GM21717 (cell line): Measurements from ENCODE around the gene MGST3.
A peak's percentile ranks its signal among the peaks of the same experiment; 100 is the strongest.
"Not testable (repeated sequence)": the region's sequence is repeated elsewhere in the genome, so short reads cannot be mapped to it uniquely, and the experiment has no call there.

Source experiments
- ATAC-seq: cut with Tn5 transposase; IDR thresholded peaks from one replicate; pipeline ENCODE4 v1.9.1; 2021; ENCODE audit warnings: mild to moderate bottlenecking, moderate library complexity; ENCODE audit not compliant: unreplicated experiment

MGST3 gene

DNA sequence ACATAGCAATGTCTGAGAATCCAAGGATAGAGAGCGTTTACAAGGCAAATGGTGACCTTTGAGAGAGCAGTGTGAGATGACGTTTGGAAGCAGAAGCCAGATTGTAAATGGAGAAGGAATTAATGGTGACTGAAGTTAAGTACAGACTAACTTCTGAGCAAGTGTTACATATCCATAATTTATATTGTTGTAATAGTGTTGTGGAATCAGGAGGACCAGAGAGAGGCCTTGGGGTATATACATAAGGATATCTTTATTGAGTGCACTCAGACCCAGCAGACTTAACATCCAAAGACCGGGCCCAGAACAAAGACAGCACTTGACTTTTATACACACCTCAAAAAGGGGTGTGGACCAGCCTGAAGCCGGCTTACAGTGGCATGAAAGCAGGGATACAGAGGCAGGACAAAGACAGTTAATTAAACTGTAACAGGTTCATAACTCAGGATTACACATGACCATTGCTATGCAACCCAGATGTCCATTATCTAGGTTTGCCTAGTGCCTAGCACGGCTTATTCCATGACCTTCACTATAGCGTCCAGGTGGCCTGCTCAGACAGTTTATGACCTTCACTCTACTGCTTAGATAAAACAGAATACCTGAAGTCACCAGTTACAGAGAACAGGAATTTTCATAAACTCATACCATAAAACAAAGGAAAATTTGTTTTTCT lies 2.7 kb upstream of the MGST3 start:
- no peak for ATAC-seq

- no peak for ATAC-seq
Measured at GRCh38 chr1:165629151-165629550, 1.9 kb upstream of the MGST3 start.

GRCh38 chr1:165629848-165630628 lies 996 bp upstream of the MGST3 start:
- peak; percentile 2 for ATAC-seq

- peak; percentile 34 for ATAC-seq
Measured at GRCh38 chr1:165631342-165632151, 513 bp downstream of the MGST3 start.

GRCh38 chr1:165632152-165632469 lies 1.1 kb downstream of the MGST3 start:
- no peak for ATAC-seq

DNA sequence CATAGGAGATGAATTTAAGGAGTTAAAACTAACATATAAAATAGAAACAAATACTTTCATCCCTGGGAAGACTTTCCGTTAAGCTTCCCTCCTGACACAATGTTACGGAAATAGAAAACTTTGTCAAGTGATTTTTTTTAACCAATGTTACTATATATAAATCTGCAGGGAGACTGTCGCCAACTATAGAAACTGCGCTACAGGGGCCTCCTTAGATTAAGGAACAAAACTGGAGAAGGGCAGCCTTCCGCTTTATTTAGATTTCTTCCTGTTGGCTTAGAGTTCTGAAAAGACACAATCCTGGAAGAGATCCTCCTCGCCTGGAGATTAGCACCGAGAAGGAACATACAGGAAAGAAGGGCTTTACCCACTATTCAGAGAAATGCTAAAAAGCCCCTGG lies 1.5 kb downstream of the MGST3 start:
- no peak for ATAC-seq

- no peak for ATAC-seq
Measured at GRCh38 chr1:165633614-165634013, 2.6 kb downstream of the MGST3 start.

DNA sequence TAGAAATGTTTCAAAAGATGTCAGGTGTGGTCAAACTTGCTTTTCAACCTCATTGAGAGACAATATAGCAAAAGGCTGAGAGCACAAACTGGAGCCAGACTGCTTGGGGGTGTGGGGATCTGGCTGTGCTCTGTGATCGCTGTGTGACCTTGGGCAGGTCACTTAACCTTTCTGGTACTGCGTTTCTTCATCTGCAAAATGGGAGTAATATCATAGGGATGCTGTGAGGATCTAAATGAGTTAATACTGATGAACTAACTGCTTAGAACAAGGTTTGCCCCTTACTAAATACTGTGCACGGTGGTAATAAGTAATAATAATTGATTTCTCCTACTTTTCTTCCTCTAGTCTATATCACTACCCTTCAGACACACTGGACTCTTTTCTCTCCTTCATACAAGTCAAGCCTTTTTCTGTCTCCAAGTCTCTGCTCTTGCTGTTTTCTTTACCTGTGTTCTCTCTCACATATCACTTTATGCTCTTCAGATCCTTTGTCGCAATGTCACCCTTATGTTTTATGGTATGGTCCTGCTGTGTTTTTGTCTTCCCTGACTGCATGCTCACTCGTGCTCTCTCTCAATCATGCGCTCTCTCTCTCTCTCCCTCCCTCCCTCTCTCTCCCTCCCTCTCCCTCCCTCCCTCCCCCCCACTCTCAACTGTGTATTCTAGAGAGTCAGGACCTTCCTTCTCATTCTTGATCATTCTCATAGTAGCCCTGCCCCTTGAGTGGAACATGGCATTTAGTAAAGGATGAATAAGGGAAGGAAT lies 3.3 kb downstream of the MGST3 start:
- no peak for ATAC-seq

- ATAC-seq: no peak
Measured at GRCh38 chr1:165635329-165635728, 4.3 kb downstream of the MGST3 start.

- no peak for ATAC-seq
Measured at GRCh38 chr1:165635823-165636222, 4.8 kb downstream of the MGST3 start.

DNA sequence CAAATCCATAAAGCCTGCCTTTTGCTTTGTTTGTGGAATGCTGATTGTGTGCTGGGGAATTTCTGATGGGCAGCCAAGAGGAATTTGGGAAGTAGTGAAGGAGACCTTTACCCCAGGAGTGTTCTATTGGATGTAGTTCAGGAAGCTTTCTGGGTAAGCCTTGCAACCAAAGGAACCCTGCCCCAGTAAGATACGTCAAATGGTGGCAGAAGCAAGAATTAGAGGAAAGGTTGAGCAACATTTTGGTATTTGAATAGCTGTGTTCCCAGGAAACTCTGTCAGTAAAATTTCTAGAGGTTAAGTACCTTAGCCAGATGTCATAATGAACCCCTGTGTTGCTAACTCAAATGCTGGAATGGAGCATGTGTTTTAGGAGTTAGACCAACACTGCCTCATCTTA lies 6.4 kb downstream of the MGST3 start:
- ATAC-seq: no peak

- not testable (repeated sequence) for ATAC-seq
Measured at GRCh38 chr1:165638211-165638610, 7.2 kb downstream of the MGST3 start.

DNA sequence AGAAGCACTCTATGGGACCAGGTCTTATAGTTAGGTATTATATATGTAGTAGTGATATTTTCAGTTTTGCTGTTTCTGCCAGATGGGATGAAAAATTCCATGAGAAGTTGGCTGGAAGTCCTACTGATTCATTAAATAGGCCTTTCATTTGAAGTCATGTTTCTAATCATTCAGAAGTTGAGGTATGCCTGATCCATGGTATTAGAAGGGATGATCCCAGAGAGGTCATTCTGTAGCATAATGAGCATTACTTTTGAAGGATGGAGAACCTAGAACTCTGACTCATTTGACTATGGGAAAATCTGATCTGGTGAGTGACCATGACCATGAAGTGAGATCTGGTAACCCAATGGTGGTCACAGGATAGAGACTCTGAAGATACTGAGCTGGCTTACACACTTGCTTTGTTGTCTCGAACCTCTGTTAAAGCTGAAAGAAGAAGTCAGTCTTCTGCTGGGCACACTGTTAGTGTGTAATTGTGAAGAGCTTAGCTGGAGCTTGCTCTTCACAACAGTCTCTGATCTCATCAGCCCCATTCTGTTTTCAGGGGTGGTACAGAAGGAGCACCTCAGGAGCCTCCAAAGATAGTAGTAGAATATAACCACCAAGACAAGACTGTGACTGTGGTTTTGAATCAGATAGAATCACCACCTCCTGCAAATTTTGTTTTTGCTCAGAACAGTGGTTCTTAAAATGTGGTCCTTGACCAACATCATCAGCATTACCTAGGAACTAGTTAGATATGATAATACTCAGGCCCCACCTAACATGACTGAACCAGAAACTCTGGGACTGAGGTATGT lies 9.0 kb downstream of the MGST3 start:
- no peak for ATAC-seq

GRCh38 chr1:165641231-165641987 lies 10.4 kb downstream of the MGST3 start:
- ATAC-seq: no peak

GRCh38 chr1:165644064-165644735 lies 13.2 kb downstream of the MGST3 start:
- no peak for ATAC-seq

DNA sequence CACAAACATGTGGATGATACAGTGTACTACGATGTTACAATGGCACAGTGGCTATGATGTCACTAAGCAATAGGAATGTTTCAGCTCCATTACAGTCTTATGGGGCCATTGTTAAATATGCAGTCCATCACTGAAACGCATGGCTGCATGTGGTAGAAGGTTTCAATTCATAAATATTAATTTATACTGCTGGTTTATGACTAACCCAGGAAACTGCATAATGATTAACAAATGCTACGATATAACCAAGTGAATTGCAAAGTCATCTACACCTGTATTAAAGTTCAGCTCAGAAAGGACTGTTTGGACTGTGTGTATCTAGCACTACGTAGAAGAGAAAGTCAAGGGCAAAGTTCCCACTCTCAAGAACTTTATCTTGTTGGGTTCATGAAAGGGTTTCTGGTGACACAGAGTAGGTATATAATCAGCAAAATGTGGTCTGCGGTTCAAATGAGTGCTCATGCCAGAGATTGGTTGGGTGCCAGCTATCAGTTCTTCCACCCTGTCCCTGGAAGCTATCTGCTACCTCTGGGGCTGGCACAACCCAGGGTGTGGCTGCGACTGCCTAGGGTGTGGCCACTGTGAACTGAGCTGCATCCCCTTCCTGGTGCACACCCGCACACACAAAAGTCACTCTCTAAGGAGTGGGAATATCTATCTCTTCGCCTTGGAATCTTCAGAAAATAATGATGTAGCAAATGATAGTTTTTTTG lies 14.8 kb downstream of the MGST3 start:
- no peak for ATAC-seq

- no peak for ATAC-seq
Measured at GRCh38 chr1:165647517-165647916, 16.5 kb downstream of the MGST3 start.

DNA sequence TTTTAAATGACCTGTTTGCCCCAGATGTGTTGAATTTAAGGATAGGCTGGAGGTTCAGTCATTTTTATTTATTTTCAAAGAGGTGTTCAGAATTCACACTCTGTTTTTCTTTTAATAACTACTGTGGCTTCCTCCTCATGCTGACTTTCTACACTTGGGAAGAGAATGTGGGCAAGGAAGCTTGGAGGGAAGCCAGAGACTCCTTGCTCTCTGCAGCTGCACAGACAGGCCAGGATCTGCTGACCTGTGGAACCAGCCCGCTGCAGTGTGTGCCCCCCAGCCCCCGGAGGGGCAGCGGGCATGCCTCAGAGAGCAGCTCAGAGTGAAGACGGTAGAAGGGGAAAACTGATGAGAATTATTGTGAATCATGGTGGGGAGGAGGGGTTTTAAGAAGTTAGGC lies 16.9 kb downstream of the MGST3 start:
- no peak for ATAC-seq
